ENCODE results near the gene STING1.

DNA sequence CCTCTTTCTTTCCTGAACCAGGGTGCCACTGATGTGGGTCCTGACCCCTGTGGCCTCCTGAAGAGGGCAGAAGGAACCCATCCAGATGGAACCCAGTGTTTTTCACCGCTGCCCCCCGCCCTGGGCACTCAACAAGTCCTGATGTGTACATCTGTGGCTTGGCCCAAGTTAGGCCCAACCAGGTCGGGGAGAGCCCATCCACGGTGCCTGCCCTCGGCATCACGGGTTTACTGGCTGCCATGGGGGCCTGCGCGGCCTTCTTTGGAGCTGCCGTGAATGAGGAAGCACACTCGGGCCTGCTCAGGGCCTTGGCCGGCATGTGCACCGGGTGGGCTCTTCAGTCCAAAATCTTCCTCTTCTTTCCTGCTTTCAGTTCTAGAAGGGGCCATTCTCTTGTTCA lies 25.8 kb downstream of the STING1 start:
- TF ChIP-seq, protein P1, sequence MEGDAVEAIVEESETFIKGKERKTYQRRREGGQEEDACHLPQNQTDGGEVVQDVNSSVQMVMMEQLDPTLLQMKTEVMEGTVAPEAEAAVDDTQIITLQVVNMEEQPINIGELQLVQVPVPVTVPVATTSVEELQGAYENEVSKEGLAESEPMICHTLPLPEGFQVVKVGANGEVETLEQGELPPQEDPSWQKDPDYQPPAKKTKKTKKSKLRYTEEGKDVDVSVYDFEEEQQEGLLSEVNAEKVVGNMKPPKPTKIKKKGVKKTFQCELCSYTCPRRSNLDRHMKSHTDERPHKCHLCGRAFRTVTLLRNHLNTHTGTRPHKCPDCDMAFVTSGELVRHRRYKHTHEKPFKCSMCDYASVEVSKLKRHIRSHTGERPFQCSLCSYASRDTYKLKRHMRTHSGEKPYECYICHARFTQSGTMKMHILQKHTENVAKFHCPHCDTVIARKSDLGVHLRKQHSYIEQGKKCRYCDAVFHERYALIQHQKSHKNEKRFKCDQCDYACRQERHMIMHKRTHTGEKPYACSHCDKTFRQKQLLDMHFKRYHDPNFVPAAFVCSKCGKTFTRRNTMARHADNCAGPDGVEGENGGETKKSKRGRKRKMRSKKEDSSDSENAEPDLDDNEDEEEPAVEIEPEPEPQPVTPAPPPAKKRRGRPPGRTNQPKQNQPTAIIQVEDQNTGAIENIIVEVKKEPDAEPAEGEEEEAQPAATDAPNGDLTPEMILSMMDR (conservative IDR thresholded peaks at IDR 0.05; ENCODE audit: low read length), result no peak
- no peak for TF ChIP-seq EZH2phosphoT487 (IDR thresholded peaks at IDR 0.05; ENCODE audit: borderline replicate concordance)
